Right lobe of liver (tissue), 4 donors: Measurements from ENCODE around the gene FAXDC2.

Experiments used
- POLR2A ChIP-seq: fragments of 450-650 bp; IDR thresholded peaks from one replicate; pipeline ENCODE4 v1.6.1; 2017; ENCODE audit warnings: antibody characterized with exemption, mild to moderate bottlenecking
- TF ChIP-seq, protein P1 (sequence below), 4 donors: fragments of 200-600 bp in 3 of 4; fragments of 450-650 bp in 1 of 4; IDR thresholded peaks; one replicate each; pipeline versions ENCODE4 v1.5.1 to v1.8.0; 2016 to 2022; ENCODE audit warnings: antibody characterized with exemption in 4 of 4, mild to moderate bottlenecking in 2 of 4
- donor health status: DM: no; HTN: no; CAD: no.
- donor health status: DM: no; HTN: no; CAD: no.
- donor health status: DM: no; HTN: yes; CAD: no.

DNA sequence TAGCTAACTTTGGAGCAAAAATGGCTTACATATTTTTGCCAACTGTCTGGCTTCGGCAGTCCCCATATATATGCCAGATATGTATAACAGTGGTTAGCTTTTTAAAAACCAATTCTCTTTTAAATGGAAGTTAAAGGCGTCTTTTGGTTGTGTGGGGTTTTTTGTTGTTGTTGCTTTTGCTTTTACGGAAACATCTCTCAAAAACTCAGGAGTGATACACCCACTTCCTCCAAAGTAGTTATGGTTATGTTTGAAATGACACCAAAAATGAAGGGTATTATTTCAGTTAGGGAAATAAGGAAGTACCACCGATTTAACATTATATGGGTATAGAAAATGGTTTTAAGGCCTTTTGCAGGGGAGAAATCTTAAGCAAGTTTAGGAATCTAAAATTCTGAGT is 10.4 kb upstream of the FAXDC2 start:
- TF ChIP-seq, protein P1, sequence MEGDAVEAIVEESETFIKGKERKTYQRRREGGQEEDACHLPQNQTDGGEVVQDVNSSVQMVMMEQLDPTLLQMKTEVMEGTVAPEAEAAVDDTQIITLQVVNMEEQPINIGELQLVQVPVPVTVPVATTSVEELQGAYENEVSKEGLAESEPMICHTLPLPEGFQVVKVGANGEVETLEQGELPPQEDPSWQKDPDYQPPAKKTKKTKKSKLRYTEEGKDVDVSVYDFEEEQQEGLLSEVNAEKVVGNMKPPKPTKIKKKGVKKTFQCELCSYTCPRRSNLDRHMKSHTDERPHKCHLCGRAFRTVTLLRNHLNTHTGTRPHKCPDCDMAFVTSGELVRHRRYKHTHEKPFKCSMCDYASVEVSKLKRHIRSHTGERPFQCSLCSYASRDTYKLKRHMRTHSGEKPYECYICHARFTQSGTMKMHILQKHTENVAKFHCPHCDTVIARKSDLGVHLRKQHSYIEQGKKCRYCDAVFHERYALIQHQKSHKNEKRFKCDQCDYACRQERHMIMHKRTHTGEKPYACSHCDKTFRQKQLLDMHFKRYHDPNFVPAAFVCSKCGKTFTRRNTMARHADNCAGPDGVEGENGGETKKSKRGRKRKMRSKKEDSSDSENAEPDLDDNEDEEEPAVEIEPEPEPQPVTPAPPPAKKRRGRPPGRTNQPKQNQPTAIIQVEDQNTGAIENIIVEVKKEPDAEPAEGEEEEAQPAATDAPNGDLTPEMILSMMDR (IDR thresholded peaks at IDR 0.05) = no peak
- no peak for TF ChIP-seq POLR2A
